Nephron (organoid): ENCODE measurements around the gene TNFRSF6B.

Source experiments
- H3K27ac Mint-ChIP-seq, 3 experiments: 2 replicates each; pipeline ENCODE4 v1.8.0; 2020; ENCODE audit warnings: mixed read lengths in 3 of 3, mild to moderate bottlenecking in 2 of 3, moderate library complexity in 1 of 3
- H3K27me3 Mint-ChIP-seq: 2 replicates; pipeline ENCODE4 v1.8.0; 2021; ENCODE audit warnings: low read depth, mild to moderate bottlenecking, moderate library complexity, mixed read lengths
- H3K36me3 Mint-ChIP-seq: 2 replicates; pipeline ENCODE4 v1.8.0; 2020; ENCODE audit warnings: low read depth, mixed read lengths
- H3K4me1 Mint-ChIP-seq: 2 replicates; pipeline ENCODE4 v1.8.0; 2020; ENCODE audit warnings: mixed read lengths
- H3K4me3 Mint-ChIP-seq, 3 experiments: 2 replicates each; pipeline ENCODE4 v1.8.0; 2020; ENCODE audit warnings: mild to moderate bottlenecking in 3 of 3, mixed read lengths in 3 of 3, moderate library complexity in 2 of 3
- H3K9me3 Mint-ChIP-seq: 2 replicates; pipeline ENCODE4 v1.8.0; 2020; ENCODE audit warnings: mixed read lengths
- TF ChIP-seq, protein P1 (sequence below), 3 experiments: fragments of 200-600 bp; sonication (generic); IDR thresholded peaks; one replicate each; pipeline ENCODE4 v1.5.0; 2021; ENCODE audit warnings: antibody characterized with exemption in 3 of 3; ENCODE audit not compliant: unreplicated experiment in 3 of 3

The TNFRSF6B gene

DNA sequence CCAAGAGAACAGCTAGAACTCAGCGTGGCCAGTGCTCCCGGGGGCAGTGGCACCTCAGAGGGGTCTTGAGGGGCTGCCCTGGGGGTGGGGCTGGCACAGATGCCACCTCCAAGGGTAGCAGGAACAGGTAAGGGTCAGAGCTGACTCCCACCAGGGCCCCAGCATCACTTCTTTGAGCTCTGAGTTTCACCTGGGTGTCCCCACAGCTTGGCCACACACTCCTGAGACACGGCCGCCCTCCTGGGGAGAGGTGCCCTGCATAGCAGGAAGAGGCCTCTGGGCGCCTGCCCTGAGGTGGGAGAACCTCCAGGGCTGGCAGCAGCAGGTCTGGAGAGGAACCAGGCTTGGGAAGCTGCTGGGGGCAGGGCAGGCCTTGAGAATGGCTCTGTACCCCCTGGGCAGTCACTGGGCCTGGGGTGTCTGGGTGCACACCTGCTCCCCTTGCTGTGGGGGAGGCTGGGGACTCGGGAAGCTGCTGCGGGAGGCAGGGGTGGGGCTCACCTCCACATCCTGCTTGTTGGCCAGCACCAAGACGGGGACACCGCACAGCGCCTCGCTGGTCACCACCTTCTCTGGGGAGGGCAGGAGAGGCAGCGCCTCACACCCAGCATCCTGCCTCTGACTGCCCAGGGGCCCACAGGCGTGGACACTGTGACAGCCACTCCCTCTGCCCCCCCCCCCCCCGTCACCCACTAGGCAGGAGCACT, 5.0 kb downstream of the TNFRSF6B start:
- Mint-ChIP-seq H3K4me3 (no peak overlapping the region), H3K4me1 (peaks cover under 1% of the 10 kb centered on the region), H3K27ac (no peak overlapping the region), H3K9me3 (no peaks in the 10 kb centered on the region), H3K27me3 (peaks cover 3% of the 10 kb centered on the region), H3K36me3 (peaks cover 11% of the 10 kb centered on the region)
- TF ChIP-seq, protein P1, sequence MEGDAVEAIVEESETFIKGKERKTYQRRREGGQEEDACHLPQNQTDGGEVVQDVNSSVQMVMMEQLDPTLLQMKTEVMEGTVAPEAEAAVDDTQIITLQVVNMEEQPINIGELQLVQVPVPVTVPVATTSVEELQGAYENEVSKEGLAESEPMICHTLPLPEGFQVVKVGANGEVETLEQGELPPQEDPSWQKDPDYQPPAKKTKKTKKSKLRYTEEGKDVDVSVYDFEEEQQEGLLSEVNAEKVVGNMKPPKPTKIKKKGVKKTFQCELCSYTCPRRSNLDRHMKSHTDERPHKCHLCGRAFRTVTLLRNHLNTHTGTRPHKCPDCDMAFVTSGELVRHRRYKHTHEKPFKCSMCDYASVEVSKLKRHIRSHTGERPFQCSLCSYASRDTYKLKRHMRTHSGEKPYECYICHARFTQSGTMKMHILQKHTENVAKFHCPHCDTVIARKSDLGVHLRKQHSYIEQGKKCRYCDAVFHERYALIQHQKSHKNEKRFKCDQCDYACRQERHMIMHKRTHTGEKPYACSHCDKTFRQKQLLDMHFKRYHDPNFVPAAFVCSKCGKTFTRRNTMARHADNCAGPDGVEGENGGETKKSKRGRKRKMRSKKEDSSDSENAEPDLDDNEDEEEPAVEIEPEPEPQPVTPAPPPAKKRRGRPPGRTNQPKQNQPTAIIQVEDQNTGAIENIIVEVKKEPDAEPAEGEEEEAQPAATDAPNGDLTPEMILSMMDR (IDR thresholded peaks at IDR 0.05; ENCODE audit: unreplicated experiment in 3 of 3), result no peak

DNA sequence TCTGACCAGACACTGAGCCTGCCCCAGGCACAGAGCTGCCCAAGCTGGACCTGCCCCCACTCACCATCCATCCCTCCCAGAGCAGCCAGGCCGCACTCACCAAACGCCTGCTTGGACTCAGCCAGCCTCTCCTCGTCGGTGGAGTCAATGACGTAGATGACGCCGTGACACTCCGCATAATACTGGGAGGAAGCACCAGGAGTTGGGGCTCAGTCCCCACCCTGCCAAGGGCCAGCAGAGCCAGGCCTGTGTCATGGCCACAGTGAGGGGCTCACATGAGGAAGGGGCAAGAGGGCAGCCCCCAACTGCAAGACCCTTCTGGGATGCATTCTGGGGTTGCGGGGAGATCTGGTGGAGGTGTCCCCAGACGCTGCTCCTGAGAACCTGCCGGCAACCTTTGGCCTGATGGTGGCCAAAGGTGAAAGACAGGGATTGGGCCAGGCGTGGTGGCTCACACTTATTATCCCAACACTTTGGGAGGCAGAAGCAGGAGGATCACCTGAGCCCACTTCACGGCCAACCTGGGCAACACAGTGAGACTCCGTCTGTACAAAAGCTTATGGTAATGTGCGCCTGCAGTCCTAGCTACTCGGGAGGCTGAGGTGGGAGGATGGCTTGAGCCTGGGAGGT, 5.7 kb downstream of the TNFRSF6B start:
- H3K9me3 Mint-ChIP-seq, result no peaks in the 10 kb centered on the region
- H3K27me3 Mint-ChIP-seq, result peaks cover 2% of the 10 kb centered on the region
- H3K36me3 Mint-ChIP-seq, result peaks cover 16% of the 10 kb centered on the region
- no peak overlapping the region for H3K4me3 Mint-ChIP-seq
- no peak overlapping the region for H3K27ac Mint-ChIP-seq
- TF ChIP-seq, protein P1 (IDR thresholded peaks at IDR 0.05; ENCODE audit: unreplicated experiment in 3 of 3), result no peak
- peaks cover 6% of the 10 kb centered on the region for H3K4me1 Mint-ChIP-seq

DNA sequence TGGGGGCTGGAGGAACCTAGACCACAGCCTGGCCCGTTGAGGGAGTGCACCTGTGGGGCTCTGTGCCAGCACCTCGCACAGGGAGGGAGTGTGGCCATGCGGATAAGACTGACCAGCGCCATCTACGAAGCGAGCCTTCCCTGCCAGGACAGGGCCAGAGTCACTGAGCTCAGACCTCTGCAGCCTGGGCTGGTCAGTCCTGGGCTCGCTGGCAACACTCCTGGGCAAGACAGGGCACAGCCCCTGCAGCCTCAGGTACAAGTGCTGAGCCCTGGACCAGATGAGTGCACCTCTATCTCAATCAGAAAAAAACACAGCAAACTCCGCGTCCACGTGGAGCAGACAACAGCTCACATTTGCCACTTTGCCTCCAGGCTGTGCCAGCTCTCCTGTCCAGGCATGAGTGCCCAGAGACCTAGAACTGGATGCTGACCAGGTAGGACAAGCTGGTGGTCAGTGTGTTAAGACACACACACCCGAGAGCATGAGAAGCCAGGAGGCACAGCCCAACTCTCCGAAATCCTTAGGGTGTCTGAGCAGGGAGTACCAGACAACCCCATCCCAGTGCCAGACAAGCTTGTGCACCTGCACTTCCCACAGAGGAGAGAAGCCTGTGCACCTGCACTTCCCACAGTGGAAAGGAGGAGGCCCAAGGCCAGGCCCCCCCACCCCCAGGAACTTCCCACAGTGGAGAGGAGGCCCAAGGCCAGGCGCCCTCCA, 6.5 kb downstream of the TNFRSF6B start:
- Mint-ChIP-seq H3K27ac (no peak overlapping the region), H3K4me3 (no peak overlapping the region), H3K36me3 (peaks cover 16% of the 10 kb centered on the region), H3K27me3 (no peaks in the 10 kb centered on the region), H3K9me3 (no peaks in the 10 kb centered on the region), H3K4me1 (peaks cover 6% of the 10 kb centered on the region)
- TF ChIP-seq, protein P1 (IDR thresholded peaks at IDR 0.05; ENCODE audit: unreplicated experiment in 3 of 3), result no peak

DNA sequence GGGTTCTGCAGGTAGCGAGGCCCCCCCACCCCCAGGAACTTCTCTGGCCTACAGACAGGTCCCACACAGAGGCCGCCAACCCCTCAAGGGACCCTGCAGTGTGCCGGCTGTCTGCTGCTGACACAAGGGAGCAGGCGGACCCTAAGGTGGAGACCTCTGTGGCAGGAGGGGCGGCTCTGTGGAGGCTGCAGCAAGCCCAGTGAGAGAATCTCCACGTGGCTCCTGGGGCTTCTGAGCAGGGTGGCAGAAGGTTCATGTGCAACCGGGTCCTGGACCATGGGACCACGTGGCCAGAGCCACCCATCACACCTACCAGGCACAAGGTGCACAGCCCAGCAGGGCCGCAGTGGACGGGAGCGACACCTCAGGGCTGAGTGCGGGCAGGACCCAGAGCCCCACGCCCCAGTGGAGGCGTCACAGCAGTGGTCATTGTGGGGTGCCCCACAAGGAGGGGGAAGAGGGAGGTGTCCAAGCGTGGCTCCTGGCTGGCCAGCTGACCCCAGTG, 7.1 kb downstream of the TNFRSF6B start:
- TF ChIP-seq, protein P1 (IDR thresholded peaks at IDR 0.05; ENCODE audit: unreplicated experiment in 3 of 3), result no peak
- H3K27me3 Mint-ChIP-seq, result no peaks in the 10 kb centered on the region
- peaks cover 7% of the 10 kb centered on the region for H3K4me1 Mint-ChIP-seq
- no peak overlapping the region for H3K27ac Mint-ChIP-seq
- no peak overlapping the region for H3K4me3 Mint-ChIP-seq
- H3K9me3 Mint-ChIP-seq, result no peaks in the 10 kb centered on the region
- peaks cover 16% of the 10 kb centered on the region for H3K36me3 Mint-ChIP-seq

DNA sequence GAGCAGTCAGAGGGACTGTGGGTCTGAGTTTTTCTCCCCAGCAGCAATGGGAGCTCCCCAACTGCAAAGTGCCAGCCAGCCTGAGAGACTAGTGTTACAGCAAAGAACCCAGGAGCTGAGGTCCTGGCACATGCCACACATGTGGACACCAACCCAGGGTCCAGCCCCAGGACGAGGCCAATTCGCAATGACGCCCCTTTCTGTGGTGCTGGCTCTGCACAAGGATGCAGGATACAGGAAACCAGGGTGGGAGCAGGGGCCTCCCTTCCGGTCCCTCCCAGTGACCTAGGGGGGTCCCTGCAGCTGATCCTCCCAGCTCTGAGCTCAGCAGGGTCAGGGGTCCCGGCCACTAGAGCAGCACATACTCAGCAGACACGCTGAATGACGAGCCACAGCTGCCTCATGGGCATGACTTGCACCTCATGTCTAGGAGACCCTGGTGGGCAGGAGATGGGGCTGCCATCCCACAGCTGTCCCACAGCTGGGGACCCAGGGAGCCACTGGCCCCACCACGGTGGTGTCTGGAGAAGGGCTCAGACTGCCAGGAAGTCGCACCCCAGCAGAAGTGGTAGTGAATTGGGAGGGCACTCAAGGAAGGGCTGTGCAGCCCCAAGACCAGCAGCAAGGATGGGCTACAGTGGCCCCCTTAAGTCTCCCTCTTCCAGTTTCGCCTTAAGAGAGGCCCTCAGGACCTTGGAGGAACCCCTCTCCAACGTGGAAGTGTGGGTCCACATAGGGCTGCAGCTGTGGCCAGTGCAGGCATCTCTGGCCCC, 7.7 kb downstream of the TNFRSF6B start:
- Mint-ChIP-seq H3K36me3 (peaks cover 20% of the 10 kb centered on the region), H3K27ac (no peak overlapping the region), H3K9me3 (no peaks in the 10 kb centered on the region), H3K27me3 (no peaks in the 10 kb centered on the region), H3K4me3 (peak overlapping the region in 2 of 3 experiments; percentile 47 to 55), H3K4me1 (peaks cover 10% of the 10 kb centered on the region)
- TF ChIP-seq, protein P1 (IDR thresholded peaks at IDR 0.05; ENCODE audit: unreplicated experiment in 3 of 3), result no peak
